ENCODE results near the gene TRABD2B. TPM values are rescaled to one million over a fixed set of nuclear protein-coding genes. Genes with fewer than 3 reads are reported as not detected.

Gene TRABD2B
- total RNA-seq, 1 experiment from 2014 or later, result not detected

- DNase-seq (ENCODE audit: low read depth), result no peak
Measured at GRCh38 chr1:47774986-47775834, 222.0 kb downstream of the TRABD2B start.

GRCh38 chr1:47772960-47773682, 224.1 kb downstream of the TRABD2B start:
- no peak for DNase-seq (ENCODE audit: low read depth)

GRCh38 chr1:47772281-47772680, 224.9 kb downstream of the TRABD2B start:
- no peak for DNase-seq (ENCODE audit: low read depth)

- DNase-seq (ENCODE audit: low read depth), result no peak
Measured at GRCh38 chr1:47771751-47772150, 225.4 kb downstream of the TRABD2B start.

- DNase-seq (ENCODE audit: low read depth), result no peak
Measured at GRCh38 chr1:47769983-47770382, 227.2 kb downstream of the TRABD2B start.

GRCh38 chr1:47769295-47769694, 227.9 kb downstream of the TRABD2B start:
- DNase-seq (ENCODE audit: low read depth), result no peak

- no peak for DNase-seq (ENCODE audit: low read depth)
Measured at GRCh38 chr1:47767741-47768100, 229.5 kb downstream of the TRABD2B start.

- DNase-seq (ENCODE audit: low read depth), result no peak
Measured at GRCh38 chr1:47766832-47767740, 230.1 kb downstream of the TRABD2B start.

GRCh38 chr1:47765742-47766485, 231.3 kb downstream of the TRABD2B start:
- no peak for DNase-seq (ENCODE audit: low read depth)

GRCh38 chr1:47765236-47765635, 231.9 kb downstream of the TRABD2B start:
- no peak for DNase-seq (ENCODE audit: low read depth)

- no peak for DNase-seq (ENCODE audit: low read depth)
Measured at GRCh38 chr1:47764461-47765046, 232.6 kb downstream of the TRABD2B start.

GRCh38 chr1:47763591-47764171, 233.5 kb downstream of the TRABD2B start:
- DNase-seq (ENCODE audit: low read depth), result no peak

GRCh38 chr1:47761974-47762373, 235.2 kb downstream of the TRABD2B start:
- DNase-seq (ENCODE audit: low read depth), result no peak

GRCh38 chr1:47761201-47761930, 235.8 kb downstream of the TRABD2B start:
- no peak for DNase-seq (ENCODE audit: low read depth)

- no peak for DNase-seq (ENCODE audit: low read depth)
Measured at GRCh38 chr1:47759936-47760629, 237.1 kb downstream of the TRABD2B start.

GRCh38 chr1:47759251-47759935, 237.8 kb downstream of the TRABD2B start:
- DNase-seq (ENCODE audit: low read depth), result no peak

GRCh38 chr1:47758341-47759250, 238.6 kb downstream of the TRABD2B start:
- no peak for DNase-seq (ENCODE audit: low read depth)
